Progenitor cell of endocrine pancreas (in vitro differentiated cells): Measurements from ENCODE around the gene UQCC5. TPM values are rescaled to one million over a fixed set of nuclear protein-coding genes. Genes with fewer than 3 reads are reported as not detected.

Experiments used
- DNase-seq: peaks from one replicate; pipeline ENCODE4 v3.0.0; 2021; ENCODE audit warnings: low spot score; ENCODE audit not compliant: unreplicated experiment
- H3K27ac Mint-ChIP-seq: 2 replicates; pipeline ENCODE4 v1.8.0; 2021; ENCODE audit warnings: mild to moderate bottlenecking, moderate library complexity, mixed read lengths
- H3K27me3 Mint-ChIP-seq: 2 replicates; pipeline ENCODE4 v1.8.0; 2021; ENCODE audit warnings: mixed read lengths
- H3K36me3 Mint-ChIP-seq: 2 replicates; pipeline ENCODE4 v1.8.0; 2022; ENCODE audit warnings: mixed read lengths; ENCODE audit not compliant: insufficient read depth
- H3K4me1 Mint-ChIP-seq: 2 replicates; pipeline ENCODE4 v1.8.0; 2021; ENCODE audit warnings: low read depth, mixed read lengths
- H3K4me3 Mint-ChIP-seq: 2 replicates; pipeline ENCODE4 v1.8.0; 2021; ENCODE audit warnings: low read depth, mild to moderate bottlenecking, moderate library complexity, mixed read lengths
- H3K9me3 Mint-ChIP-seq: 2 replicates; pipeline ENCODE4 v1.8.0; 2021; ENCODE audit warnings: low read depth, mixed read lengths
- total RNA-seq: library from RNA; stranded (reverse); gene quantifications from 2 replicates; pipeline ENCODE4 v1.2.1, GENCODE V29; 2021
- TF ChIP-seq, protein P1 (sequence below): fragments of 200-600 bp; sonication (generic); IDR thresholded peaks from one replicate; pipeline ENCODE4 v1.5.0; 2021; ENCODE audit warnings: antibody characterized with exemption, mild to moderate bottlenecking; ENCODE audit not compliant: unreplicated experiment

The UQCC5 gene
- total RNA-seq, 1 donor from 2014 or later, result 14.2 TPM

- H3K9me3 Mint-ChIP-seq, result no peaks in the 10 kb centered on the region
- H3K27ac Mint-ChIP-seq, result no peak overlapping the region
- TF ChIP-seq, protein P1, sequence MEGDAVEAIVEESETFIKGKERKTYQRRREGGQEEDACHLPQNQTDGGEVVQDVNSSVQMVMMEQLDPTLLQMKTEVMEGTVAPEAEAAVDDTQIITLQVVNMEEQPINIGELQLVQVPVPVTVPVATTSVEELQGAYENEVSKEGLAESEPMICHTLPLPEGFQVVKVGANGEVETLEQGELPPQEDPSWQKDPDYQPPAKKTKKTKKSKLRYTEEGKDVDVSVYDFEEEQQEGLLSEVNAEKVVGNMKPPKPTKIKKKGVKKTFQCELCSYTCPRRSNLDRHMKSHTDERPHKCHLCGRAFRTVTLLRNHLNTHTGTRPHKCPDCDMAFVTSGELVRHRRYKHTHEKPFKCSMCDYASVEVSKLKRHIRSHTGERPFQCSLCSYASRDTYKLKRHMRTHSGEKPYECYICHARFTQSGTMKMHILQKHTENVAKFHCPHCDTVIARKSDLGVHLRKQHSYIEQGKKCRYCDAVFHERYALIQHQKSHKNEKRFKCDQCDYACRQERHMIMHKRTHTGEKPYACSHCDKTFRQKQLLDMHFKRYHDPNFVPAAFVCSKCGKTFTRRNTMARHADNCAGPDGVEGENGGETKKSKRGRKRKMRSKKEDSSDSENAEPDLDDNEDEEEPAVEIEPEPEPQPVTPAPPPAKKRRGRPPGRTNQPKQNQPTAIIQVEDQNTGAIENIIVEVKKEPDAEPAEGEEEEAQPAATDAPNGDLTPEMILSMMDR, result no peak
- peaks cover 1% of the 10 kb centered on the region for H3K4me1 Mint-ChIP-seq
- no peak for DNase-seq
- H3K4me3 Mint-ChIP-seq, result no peak overlapping the region
- H3K27me3 Mint-ChIP-seq, result peaks cover 3% of the 10 kb centered on the region
- H3K36me3 Mint-ChIP-seq, result no peaks in the 10 kb centered on the region
Measured at GRCh38 chr3:52507359-52507758, 29.0 kb upstream of the UQCC5 start.

- no peaks in the 10 kb centered on the region for H3K9me3 Mint-ChIP-seq
- H3K36me3 Mint-ChIP-seq, result no peaks in the 10 kb centered on the region
- H3K27me3 Mint-ChIP-seq, result peaks cover 3% of the 10 kb centered on the region
- DNase-seq, result no peak
- H3K4me3 Mint-ChIP-seq, result no peak overlapping the region
- no peak overlapping the region for H3K27ac Mint-ChIP-seq
- TF ChIP-seq, protein P1, result no peak
- H3K4me1 Mint-ChIP-seq, result no peaks in the 10 kb centered on the region
Measured at GRCh38 chr3:52509753-52510328, 26.6 kb upstream of the UQCC5 start.

- H3K36me3 Mint-ChIP-seq, result no peaks in the 10 kb centered on the region
- H3K27me3 Mint-ChIP-seq, result peaks cover 6% of the 10 kb centered on the region
- H3K9me3 Mint-ChIP-seq, result no peaks in the 10 kb centered on the region
- H3K27ac Mint-ChIP-seq, result no peak overlapping the region
- TF ChIP-seq, protein P1, result no peak
- peaks cover 2% of the 10 kb centered on the region for H3K4me1 Mint-ChIP-seq
- H3K4me3 Mint-ChIP-seq, result no peak overlapping the region
- no peak for DNase-seq
Measured at GRCh38 chr3:52511509-52511908, 24.9 kb upstream of the UQCC5 start.

- Mint-ChIP-seq H3K9me3 (no peaks in the 10 kb centered on the region), H3K36me3 (no peaks in the 10 kb centered on the region), H3K4me3 (no peak overlapping the region), H3K27ac (no peak overlapping the region), H3K4me1 (peaks cover 2% of the 10 kb centered on the region), H3K27me3 (peaks cover 6% of the 10 kb centered on the region)
- no peak for DNase-seq
- TF ChIP-seq, protein P1, result no peak
Measured at GRCh38 chr3:52512105-52512504, 24.3 kb upstream of the UQCC5 start.

- no peak overlapping the region for H3K27ac Mint-ChIP-seq
- H3K9me3 Mint-ChIP-seq, result no peaks in the 10 kb centered on the region
- TF ChIP-seq, protein P1, result no peak
- peaks cover 3% of the 10 kb centered on the region for H3K27me3 Mint-ChIP-seq
- no peaks in the 10 kb centered on the region for H3K36me3 Mint-ChIP-seq
- no peak for DNase-seq
- H3K4me3 Mint-ChIP-seq, result no peak overlapping the region
- H3K4me1 Mint-ChIP-seq, result peaks cover 2% of the 10 kb centered on the region
Measured at GRCh38 chr3:52512727-52513126, 23.7 kb upstream of the UQCC5 start.
